ENCODE measurements around the gene CCSER1.

The CCSER1 gene

GRCh38 chr4:90189178-90189577 lies 62.0 kb downstream of the CCSER1 start:
- in situ Hi-C loops (cut with MboI; ENCODE audit: low sequenced_read_pairs): no loop called here

DNA sequence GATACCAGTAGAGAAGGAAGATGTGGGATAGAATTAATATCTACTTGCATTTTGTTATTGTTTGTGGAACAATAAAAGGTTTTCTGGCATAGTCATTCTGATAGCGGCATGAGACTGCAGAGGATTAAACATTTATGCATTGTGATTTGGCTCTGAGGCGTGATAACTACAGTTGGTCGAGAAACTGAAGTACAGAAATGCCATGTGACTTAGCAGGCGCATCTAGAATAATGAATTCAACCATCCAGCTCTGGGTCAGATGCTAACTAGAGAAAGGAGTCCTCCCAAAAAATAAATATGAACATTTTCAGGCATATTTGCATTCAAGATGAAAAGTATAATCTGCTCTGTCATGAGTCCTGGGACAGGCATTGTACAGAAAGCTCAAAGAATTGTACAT lies 62.8 kb downstream of the CCSER1 start:
- in situ Hi-C loops (cut with MboI; ENCODE audit: low sequenced_read_pairs): no loop called here

DNA sequence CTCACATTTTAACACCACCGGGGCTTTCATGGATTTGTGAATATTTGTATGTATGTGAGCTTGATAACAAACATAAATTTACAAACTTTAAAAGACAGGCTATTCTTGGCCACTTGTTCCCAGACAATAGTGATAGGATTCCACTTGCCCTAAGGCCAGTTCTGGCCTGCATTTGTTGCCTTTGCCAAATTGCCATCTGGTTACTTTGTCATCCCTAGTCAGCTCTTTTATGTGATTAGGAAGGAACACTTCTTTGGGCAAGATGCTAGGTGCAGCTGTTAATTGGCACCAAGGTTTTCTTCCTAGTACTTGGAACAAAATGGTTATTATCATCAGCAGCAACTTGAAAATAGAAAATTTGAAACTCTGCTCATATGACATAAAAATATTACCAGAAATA lies 63.3 kb downstream of the CCSER1 start:
- in situ Hi-C loops (cut with MboI; ENCODE audit: low sequenced_read_pairs): no loop called here

DNA sequence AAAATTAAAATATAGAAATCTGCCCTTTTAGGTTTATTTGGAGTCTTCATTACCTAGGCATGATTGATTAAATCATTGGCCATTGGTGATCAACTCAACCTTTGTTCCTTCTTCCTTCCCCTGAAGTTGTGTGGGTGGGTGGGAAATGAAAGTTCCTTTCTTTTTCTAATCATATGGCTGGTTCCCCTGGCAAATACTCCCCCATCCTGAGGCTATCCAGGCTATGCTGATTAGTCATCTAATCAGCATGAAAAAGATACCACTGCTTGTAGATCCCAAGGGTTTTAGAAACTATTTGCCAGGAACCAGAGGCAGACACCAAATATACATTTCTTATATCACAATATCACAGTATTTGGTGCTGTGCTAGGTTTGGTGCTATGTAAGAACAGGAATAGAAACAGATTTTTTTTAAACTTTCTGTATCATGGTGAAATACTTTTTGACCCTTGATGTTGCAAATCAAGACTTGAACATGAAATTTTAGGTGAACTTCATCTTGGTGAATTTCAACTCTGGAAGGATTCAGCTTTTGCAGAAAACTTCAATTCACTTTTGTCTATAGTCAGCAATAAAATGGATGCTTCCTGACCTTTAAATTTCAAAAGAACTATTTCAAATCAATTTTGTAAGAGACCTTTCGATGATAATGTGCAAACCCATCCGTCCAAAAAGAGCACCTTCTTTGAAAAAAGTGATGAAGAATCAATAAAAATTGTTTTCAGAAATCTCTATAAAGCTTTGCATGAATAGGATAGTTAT lies 71.1 kb downstream of the CCSER1 start:
- in situ Hi-C loops (cut with MboI; ENCODE audit: low sequenced_read_pairs): no loop called here

- in situ Hi-C loops (cut with MboI; ENCODE audit: low sequenced_read_pairs): no loop called here
These were observed 80.8 kb downstream of the CCSER1 start for GRCh38 chr4:90207887-90208454.

- in situ Hi-C loops (cut with MboI; ENCODE audit: low sequenced_read_pairs): no loop called here
These were observed 82.7 kb downstream of the CCSER1 start for GRCh38 chr4:90209922-90210321.

- in situ Hi-C loops (cut with MboI; ENCODE audit: low sequenced_read_pairs): no loop called here
These were observed 84.0 kb downstream of the CCSER1 start for GRCh38 chr4:90211174-90211573.

- in situ Hi-C loops (cut with MboI; ENCODE audit: low sequenced_read_pairs): no loop called here
These were observed 88.1 kb downstream of the CCSER1 start for GRCh38 chr4:90215286-90215685.

DNA sequence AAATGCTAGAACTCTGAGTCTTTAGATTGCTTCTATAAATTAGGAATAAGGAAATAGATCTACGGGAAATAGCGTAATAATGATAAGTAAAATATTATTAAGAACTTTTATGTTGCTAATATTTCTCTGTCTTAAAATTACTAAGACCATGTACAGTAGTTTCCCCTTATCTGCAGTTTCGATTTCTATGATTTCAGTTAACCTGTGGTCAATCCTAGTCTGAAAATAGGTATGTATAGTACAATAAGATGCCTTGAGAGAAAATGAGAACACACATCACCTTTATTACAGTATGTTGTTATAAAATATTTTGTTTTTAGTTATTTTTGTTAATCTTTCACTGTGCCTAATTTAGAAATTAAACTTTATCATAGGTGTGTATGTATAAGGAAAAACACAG lies 92.6 kb downstream of the CCSER1 start:
- in situ Hi-C loops (cut with MboI; ENCODE audit: low sequenced_read_pairs): no loop called here

- in situ Hi-C loops (cut with MboI; ENCODE audit: low sequenced_read_pairs): no loop called here
These were observed 93.3 kb downstream of the CCSER1 start for GRCh38 chr4:90220459-90220858.

DNA sequence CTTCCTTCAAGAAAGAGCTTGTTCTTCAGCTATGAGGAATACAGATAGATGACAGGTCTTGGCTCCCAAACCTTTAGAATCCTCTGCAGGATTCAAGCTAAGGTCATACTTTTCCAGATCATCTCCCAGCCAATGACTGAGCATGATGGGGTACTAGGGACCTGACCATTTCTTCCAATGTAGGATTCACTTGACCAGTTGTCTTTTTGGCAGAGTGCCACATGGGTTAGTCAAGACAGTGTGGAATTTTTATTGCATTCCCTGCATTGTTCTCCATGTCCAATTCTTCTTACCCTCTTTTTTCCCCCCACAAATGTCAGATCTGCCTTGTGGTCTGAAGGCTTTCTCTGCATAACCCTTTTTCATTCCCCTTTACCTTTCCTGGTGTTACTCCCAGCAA lies 99.5 kb downstream of the CCSER1 start:
- in situ Hi-C loops (cut with MboI; ENCODE audit: low sequenced_read_pairs): no loop called here

DNA sequence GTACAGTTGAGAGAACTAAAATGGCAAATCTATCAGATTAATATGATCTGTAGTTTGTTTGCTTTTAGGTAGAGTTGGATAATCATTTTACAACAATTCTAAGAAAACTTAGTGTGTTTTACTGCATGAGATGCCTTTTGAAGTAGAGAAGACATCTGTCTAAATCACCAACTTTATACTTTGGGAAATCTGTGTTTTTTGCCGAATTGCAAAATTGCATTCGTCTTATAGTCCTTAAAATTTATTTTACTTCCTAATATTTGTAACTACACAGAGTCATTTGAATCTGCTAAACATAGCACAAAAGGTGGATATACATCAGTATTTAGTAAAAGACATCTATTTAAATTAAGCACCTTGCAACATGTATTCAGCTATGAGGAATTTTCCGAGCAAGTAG lies 100.0 kb downstream of the CCSER1 start:
- in situ Hi-C loops (cut with MboI; ENCODE audit: low sequenced_read_pairs): no loop called here

- in situ Hi-C loops (cut with MboI; ENCODE audit: low sequenced_read_pairs): no loop called here
These were observed 107.8 kb downstream of the CCSER1 start for GRCh38 chr4:90234916-90235547.

DNA sequence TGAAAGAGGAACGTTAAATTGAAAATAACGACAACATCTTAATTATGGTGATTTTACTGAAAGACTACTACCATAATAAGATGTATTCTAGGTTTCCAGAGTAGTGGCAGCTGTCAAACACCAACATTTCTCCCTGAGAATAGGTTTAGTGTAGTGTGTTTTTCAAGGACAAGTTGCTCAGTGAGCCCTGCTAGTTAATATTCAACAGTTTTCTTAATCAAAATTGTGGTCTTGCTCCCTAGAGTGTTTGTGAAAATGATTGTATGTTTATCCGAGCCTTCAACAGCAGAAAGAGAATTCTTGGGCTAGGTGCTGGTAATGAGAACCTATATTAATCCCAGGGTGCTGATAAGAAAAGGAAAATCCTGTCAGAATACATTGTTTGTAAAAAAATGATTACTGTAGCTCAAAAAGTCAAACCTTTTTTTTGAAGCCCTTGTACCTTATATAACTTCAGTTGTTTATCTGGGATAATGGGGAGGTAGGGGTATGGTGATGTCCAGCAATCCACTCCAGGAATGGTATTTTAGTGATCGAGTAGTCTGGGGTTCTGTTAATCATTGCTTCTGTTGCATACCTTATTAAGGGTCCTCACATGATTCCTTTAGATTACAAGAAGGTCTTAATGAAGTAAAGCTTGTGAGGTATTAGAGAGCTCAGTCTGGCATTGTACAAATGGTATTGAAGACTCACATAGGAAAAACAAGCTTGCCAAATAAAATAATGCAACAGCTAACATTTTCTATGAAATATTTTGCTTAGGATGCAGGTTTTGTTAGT lies 110.7 kb downstream of the CCSER1 start:
- in situ Hi-C loops (cut with MboI; ENCODE audit: low sequenced_read_pairs): no loop called here

- in situ Hi-C loops (cut with MboI; ENCODE audit: low sequenced_read_pairs): no loop called here
These were observed 113.1 kb downstream of the CCSER1 start for GRCh38 chr4:90240333-90240732.

DNA sequence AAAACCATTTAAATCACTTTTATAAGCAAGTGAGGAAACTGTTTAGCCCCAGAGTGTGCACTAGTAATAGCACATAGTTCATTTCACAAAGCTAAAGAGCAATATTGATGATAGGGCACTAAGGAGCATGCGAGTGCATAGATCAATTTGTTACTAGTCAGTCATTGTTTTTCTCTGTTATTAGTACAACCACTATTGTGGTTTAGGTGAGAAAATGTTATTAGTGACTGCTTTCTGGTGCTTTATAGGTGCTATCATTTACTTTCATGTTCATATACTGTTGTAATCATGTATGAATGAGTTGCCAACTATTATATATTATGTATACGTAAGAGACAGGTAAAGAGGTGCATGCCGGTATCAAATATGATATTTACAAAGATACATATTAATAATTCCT lies 113.8 kb downstream of the CCSER1 start:
- in situ Hi-C loops (cut with MboI; ENCODE audit: low sequenced_read_pairs): no loop called here

DNA sequence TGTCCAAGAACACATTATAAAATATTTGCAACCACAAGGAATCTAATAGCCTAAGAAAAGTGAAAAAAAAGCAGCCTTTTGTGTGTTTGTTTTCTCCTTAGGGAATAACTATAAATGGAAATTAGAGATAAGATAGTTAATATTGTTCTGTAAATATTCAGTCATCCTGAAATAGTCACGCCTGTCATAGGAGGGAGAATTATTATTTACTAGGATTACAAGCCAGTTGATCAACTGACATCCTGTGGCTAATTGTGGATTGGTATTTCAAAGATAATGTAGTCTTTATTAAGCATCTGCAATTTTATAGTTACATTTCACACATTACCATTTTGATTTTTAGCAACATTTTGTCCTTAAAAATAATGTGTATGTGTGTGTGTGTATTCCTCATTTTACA lies 118.6 kb downstream of the CCSER1 start:
- in situ Hi-C loops (cut with MboI; ENCODE audit: low sequenced_read_pairs): no loop called here

GRCh38 chr4:90246816-90247215 lies 119.6 kb downstream of the CCSER1 start:
- in situ Hi-C loops (cut with MboI; ENCODE audit: low sequenced_read_pairs): no loop called here

GRCh38 chr4:90254357-90254756 lies 127.2 kb downstream of the CCSER1 start:
- in situ Hi-C loops (cut with MboI; ENCODE audit: low sequenced_read_pairs): no loop called here

- in situ Hi-C loops (cut with MboI; ENCODE audit: low sequenced_read_pairs): no loop called here
These were observed 147.0 kb downstream of the CCSER1 start for GRCh38 chr4:90274175-90274574.

- in situ Hi-C loops (cut with MboI; ENCODE audit: low sequenced_read_pairs): no loop called here
These were observed 153.8 kb downstream of the CCSER1 start for GRCh38 chr4:90280954-90281353.
